Nucleus accumbens (tissue), 56 donors: ENCODE results near the gene TEAD2.
A peak's percentile ranks its signal among the peaks of the same experiment; 100 is the strongest.

Experiments
- DNase-seq, 56 donors: peaks; one replicate each; lab custom pipeline; 2025; lab: John Stamatoyannopoulos, UW

TEAD2 gene

DNA sequence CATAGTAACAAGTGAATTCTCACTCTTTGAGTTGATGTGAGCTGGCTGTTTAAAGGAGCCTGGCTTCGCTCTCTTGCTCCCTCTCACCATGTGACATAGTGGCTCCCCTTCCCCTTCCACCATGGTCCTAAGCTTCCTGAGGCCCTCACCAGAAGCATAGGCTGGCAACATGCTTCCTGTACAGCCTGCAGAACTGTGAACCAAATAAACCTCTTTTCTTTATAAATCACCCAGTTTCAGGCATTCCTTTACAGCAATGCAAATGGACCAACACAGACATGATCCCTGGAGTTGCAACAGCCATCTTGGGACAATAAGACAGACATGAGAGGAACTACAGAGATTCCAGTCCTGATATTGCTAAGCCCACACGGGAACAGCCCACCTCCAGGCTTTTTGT is 12.6 kb downstream of the TEAD2 start:
- DNase-seq = no peak

DNA sequence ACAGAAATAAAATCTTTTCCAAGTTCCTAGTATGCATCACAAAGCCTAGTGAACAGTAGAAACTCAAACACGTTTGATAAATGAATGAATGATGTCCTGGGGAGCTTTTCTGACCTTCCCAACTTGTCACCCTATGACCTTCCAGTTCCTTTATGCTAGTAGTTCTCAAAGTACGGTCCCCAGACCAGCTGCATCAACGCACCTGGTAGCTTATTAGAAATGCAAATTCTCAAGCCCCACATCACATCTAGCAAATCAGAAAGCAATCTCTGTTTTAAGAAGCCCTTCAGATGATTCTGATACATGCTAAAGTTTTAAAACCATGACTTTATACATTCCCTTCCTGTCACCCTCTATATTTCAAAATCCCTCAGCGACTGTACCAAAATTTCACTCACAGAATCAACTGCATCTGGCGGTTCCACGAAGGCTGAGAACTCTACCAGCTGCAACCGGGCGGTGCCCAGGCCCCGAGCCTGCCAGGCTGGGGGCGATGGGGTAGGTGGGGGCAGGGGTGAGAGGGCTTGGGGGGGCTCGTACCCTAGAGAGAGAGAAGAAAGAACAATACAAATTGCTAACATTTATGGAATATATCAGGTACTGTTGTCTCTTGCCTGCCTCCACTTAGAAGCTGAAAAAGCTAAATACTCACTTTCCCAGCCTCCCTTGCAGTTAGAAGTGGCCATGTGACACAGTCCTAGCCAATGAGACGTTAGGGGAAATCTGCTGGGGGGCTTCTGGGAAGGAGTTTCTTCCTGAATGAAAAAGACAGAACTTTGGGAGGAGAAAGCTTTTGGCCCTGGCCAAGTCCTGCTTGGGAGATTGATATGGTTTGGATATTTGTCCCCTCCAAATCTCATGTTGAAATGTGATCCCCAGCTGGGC is 13.7 kb downstream of the TEAD2 start:
- DNase-seq = no peak

DNA sequence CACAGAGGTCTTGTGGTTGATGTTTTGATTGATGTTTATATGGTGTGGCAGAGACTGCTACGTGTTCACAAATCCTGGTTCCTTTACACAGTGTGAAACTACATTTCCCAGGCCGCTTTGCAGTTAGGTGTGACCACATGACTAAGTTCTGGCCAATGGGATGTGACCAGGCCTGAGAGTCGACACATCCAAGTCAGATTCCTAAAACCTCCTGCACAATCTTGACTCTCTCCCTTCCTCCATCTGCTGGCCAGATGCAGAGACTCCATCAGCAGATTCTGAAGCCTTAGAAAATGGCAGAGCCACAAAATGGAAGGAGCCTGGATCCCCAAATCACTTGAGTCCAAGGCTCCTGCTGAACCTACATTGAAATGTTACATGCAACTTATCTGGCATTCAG is 14.4 kb downstream of the TEAD2 start:
- DNase-seq = peak in 9 of 56 donors; percentile 7 to 50 (median 10)

DNA sequence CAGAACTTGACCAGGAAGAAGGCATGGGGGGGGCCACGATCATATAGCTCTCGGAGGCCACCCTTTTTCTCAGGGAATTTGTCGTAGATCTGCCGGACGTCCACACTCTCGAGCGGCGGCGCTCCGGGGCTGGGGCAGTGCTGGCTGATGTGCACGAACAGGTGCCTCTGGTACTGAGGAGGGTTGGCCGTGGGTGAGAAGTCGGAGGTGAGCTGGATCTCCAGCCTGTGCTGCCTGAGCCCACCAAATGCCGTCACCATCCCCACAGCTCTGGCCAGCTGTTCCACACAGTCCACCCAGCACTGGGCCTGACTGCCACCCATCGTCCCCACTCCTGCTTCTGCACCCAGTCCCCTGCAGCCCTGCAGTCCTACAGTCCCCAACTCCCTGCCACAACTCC is 15.0 kb downstream of the TEAD2 start:
- DNase-seq = no peak

DNA sequence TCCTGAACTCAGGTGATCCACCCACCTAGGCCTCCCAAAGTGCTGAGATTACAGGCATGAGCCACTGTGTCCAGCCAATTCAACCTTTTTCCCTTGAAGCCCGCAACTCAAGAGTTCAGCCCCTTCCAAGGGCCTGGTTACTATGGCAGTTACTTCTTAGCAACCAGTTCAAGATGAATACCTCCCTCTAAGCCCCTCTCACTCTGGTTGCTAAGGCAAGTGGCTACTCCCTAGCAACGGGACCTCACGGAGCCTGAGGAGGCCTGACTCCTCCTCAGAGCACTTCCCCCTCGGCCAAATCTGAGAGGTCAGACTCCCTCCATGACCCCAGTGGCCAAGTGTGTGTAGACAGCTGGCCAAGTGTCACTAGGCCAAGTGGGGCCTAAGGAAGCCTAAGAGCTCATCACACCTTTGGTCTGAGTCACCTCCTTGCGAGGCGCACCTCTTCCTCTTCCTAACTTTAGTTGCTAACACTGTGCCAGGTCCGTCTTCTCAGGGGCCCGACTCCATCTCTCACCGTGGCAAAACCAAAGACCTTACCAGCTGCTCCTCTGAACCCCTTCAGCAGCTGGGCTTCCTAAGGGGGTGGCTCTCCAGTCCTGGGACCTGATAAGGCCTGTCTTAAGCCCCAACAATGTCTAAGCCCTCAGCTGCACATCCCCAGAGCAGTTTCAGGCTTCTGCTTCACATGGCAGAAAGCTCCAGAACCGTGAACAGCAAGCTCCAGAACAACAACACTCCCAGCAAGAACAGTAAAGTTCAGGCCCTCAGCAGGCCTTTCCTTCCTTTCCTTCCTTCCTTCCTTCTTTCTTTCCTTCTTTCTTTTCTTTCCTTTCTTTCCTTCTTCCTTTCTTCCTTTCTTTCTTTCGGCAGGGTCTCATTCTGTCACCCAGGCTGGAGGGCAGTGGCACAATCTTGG is 17.5 kb downstream of the TEAD2 start:
- DNase-seq = no peak

DNA sequence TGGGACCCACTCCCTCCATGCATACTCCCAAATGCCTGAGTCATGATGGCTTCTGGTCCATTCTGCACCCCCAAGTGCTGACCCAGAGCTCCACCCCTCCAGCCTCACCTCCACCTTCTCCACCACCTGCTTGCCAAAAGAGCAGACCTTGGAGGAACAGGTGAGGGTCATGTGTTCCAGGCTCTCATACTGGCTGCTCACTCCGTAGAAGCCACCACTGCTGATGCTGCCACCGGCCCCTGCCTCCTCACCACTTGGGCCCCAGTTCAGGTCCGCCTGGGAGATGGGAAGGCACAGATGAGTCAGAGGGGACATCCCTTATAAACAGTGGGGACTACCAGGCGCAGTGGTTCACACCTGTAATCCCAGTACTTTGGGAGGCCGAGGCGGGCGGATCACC is 19.1 kb downstream of the TEAD2 start:
- no peak for DNase-seq

DNA sequence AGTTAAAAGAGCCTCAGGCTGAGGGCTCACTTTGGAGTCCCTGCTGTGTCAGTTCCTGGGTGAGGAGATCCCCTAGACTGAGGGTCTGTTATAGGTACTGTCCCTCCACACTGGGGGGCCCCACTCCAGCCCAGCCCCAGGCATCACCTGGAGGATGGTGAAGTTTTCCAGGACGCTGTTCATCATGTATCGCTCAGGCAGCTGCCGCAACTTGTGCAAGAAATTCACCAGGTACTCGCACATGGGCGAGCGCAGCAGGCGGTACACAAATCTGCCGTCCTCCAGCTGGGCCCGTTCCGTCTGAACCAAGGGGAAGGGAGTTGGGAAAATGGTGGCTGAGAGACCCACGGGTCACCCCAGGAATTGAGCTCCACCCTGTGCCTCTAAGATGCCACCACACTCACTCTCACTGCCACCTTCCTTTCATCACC is 19.9 kb downstream of the TEAD2 start:
- no peak for DNase-seq

DNA sequence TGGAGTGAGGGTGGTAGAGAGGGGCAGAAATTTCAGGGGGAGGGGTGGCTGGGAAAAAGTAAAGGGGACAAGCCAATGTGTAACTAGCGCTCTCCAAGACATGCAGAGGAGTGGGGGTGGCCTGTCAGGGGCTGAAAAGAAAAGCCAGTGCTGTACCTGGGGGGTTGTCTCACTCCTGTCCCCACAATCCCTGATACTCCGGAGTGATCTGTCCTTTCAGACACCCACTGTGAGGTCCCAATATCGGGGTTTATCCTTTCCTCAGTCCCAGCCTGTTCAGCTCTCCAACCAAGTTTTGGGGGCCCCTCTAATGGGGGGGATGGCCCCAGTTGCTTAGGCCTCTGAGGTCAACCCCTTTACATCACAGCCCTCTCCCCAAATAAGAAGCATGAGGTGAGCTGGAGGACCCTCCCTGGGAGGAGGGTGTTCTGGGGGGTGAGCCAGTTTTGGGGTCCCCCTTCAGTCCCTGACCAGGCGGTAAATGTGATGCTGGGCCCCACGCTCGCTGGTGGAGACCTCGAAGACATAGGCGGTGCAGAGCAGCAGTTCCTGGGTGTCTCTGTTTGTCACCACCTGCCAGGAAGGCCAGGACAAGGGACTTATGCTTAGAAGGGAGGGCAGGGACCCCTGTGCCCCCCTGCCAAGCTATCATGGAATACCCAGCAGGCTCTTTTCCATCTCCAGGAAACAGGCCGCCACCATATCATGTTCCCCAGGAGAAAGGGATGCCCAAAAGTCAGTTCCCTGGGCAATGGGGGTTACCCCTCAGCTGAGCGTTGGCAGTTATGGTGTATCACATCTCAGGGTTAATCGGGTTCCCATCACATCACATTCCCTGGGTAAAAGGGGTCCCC is 21.1 kb downstream of the TEAD2 start:
- no peak for DNase-seq

DNA sequence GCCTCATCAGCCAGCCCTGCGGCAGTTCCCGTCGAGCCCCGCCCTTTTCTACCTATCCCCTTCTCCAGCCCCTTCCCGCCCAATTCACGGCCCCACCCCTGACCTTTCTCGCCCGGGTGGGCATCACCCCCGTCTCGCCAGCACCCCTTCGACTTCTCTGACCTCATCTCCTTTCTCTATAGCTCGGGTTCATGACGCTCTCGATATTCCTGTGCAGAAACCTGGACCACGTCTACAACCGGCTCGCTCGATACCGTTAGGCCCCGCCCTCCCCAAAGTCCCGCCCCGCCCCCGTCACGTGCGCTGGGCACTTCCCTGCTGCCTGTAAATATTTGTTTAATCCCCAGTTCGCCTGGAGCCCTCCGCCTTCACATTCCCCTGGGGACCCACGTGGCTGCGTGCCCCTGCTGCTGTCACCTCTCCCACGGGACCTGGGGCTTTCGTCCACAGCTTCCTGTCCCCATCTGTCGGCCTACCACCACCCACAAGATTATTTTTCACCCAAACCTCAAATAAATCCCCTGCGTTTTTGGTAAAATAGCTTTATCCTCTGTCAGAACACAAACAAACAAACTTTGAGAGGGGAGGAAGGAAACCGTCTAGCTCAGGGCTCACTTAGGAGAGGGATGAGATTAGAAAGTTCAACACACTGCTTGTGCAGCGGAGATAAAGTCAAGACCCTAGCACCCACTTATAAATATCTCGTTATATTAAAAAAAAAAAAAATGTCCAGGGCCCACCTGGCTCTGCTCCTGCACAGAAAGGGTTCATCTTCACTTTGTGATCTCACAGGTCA is 21.9 kb downstream of the TEAD2 start:
- peak in 1 of 56 donors; percentile 57 for DNase-seq

DNA sequence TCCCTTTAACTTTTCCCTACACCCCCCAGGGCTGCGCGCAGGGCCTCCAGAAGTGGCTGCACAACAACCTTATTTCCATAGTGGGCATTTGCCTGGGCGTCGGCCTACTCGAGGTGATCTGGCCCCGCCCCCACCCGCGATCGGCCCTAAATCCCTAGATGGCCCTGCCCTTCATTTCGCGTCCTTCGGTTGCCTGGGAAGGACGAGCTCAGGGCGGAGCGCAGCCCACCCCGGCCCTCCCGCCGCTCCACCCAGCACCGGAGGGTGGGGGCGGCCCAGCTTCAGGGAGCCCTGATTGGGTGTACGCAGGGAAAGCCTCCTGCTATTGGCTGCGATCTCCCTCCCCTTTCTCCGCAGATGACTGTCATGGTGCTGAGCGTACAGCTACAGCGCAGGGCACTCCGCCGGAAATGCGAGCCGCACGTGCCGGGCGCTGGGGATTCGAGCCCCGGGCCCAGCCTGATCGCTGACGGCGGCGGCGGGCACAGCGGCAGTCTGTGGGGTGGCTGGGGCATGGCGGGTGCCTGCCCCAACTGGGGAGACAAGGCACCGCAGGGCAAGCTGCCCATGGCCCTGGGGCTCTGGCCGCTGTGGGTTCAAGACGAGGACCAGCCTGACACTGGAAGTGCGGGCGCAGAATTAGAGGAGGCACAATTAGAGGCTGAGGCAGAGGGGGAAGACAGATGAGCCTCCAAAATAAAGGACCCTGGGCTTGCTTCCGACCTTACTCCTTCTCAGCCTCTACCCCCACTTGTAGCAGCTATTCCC is 22.7 kb downstream of the TEAD2 start:
- peak in 52 of 56 donors; percentile 14 to 89 (median 66) for DNase-seq

DNA sequence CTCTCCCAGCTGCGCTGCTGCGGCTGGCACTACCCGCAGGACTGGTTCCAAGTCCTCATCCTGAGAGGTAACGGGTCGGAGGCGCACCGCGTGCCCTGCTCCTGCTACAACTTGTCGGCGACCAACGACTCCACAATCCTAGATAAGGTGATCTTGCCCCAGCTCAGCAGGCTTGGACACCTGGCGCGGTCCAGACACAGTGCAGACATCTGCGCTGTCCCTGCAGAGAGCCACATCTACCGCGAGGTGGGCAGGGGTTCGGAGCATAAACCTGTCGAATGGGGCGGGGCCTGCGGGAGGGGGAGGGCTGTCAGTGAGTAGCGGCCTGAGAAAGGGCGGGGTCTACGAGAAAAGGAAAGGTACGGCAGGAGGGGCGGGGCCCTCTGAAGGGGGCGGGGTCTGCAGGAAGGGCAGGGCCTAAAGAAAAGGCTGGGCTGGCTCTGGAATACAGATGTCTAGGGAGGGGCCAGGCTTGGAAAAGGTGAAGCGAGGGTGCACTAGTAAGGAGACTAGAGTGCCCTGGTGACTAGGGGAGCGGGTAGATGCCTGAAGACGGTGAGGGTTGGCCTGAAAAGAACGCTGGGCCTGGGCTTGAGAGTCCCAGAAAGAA is 23.4 kb downstream of the TEAD2 start:
- DNase-seq = peak in 30 of 56 donors; percentile 10 to 73 (median 34)

DNA sequence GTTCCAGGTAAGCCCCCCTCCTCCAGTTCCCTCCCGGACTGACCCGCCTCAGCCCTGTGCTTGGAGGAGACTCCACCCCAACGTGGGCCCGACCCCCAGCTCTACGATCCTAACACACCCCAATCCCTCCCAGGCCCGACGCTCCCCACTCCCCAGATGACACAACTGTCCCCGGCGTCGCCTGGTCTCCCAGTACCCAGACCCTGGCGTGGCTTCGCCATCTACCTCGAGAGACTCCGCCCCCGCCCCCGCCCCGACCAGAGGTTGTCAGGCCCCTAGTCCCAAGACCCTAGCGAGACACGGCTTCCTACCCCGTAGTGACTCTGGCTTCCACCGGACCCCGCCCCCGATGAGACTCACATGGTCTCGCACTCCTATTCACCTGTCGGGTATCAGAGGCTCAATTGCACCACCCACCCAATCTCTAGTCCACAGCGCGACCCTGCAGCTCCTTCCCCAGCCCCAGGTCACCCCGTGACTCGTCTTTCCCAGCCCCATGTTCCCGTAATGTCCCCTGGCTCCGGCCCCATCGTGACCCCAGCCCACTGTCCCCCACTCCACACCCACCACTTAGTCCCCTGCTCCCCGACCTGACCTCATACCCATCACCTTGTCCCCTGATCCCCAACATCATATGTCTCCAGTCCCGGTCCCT is 24.1 kb downstream of the TEAD2 start:
- DNase-seq = no peak

DNA sequence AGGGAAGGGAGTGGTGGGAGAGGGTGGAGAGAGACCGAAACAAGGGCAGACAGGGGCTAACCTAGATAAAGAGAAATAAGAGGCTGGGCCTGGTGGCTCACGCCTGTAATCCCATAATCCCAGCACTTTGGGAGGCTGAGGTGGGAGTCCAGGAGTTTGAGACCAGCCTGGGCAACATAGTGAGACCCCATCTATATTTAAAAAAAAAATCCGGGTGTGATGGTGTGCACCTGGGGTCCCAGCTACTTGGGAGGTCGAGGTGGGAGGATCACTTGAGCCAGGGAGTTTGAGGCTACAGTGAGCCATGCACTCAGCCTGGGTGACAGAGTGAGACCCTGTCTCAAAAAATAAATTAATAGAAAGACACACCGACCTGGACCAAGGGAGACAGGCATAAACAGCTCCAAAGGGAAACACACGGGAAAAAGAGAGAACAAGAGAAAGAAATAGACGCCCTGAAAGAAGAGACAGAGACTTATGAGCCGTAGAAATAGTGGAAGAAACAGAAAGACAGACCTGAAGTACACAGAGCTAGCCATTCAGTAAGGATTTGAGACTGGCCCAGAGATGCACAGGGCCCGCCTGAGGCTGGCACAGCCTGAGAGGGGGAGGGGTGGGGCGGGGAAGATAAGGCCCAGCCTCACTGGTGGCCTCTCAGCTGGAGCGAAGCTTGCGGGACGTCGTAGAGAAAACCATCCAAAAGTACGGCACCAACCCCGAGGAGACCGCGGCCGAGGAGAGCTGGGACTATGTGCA is 24.8 kb downstream of the TEAD2 start:
- no peak for DNase-seq

DNA sequence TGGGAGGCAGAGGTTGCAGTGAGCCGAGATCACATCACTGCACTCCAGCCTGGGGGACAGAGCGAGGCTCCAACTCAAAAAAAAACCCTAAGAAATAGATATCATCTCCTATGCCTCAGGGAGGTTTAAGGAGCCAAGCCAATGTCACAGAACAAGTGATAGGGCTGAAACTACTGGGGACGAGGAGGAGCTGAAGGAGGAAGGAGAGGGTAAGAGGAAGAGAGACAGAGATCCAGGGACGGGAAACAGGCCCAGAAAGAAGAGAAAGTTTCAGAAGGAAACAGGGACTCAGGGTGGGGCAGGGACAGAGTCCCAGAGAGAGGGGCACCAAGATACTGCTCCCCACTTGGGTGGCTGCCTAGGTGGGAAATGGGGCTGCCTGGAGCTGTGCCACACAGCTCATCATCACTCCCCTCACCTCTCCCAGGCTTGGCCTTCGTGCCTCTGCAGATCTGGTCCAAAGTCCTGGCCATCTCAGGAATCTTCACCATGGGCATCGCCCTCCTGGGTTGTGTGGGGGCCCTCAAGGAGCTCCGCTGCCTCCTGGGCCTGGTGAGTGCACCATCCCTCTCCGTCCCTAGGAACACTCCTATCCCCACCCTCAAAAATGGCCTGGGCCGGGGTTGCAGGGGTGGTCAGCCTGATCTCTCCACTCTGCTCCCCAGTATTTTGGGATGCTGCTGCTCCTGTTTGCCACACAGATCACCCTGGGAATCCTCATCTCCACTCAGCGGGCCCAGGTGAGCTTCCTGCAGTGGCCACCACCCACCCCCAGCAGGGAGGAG is 25.5 kb downstream of the TEAD2 start:
- DNase-seq = no peak

DNA sequence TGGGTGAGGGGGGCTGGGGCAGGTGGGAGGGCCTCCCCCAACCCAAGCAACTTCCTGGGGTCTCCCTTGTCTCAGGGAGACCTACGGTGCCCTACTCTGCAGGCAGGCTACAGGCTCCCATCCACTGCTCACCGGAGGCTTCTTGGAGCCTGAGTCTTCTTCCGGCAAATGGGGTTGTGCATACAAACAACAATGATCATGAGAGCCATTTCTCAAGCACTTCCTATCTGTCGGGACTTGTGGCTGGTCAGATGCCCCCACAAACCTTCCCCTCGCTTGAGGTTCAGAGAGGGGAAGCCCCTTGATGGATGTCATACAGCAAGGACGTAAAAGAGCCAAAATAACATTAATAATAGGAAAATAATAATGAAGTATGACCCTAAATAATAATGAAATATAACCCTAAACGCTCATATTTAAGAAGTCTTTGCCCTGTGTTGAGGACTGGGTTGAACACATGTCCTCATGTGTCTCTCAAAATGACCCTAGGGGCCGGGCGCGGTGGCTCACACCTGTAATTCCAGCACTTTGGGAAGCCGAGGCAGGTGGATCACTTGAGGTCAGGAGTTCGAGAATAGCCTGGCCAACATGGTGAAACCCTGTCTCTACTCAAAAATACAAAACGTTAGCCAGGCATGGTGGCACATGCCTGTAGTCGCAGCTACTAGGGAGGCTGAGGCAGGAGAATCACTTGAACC is 26.3 kb downstream of the TEAD2 start:
- DNase-seq = no peak
